Hematopoietic multipotent progenitor cell treated with erythropoietin and hydrocortisone succinate and interleukin-3 and kit ligand, for 4 days (in vitro differentiated cells): ENCODE results near the gene PROB1.
"Not testable (repeated sequence)": the region's sequence is repeated elsewhere in the genome, so short reads cannot be mapped to it uniquely, and the experiment has no call there.

Experiments
- DNase-seq: peaks from one replicate; pipeline ENCODE4 v3.0.0-alpha.2; 2015

The PROB1 gene

GRCh38 chr5:139378101-139378825 is 16.6 kb downstream of the PROB1 start:
- DNase-seq = no peak

DNA sequence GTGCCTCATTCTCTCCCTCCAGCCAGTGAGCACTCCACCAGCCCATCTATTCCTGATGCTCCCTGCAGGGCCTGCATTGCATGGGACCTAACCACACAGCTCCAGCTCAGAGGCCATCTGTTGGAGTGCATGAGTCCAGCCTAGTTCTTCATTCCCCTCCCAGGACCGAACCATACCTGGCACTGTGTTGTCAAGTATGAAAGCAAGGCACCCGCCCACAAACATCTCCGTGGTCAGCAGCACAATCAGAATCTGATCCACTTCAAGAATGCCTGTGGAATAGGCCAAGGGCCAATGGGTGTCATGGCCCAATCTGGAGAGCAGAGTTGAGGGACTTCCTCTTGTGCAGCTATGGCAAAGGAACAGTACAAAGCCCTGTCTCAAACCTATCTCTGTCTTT is 17.7 kb downstream of the PROB1 start:
- no peak for DNase-seq

DNA sequence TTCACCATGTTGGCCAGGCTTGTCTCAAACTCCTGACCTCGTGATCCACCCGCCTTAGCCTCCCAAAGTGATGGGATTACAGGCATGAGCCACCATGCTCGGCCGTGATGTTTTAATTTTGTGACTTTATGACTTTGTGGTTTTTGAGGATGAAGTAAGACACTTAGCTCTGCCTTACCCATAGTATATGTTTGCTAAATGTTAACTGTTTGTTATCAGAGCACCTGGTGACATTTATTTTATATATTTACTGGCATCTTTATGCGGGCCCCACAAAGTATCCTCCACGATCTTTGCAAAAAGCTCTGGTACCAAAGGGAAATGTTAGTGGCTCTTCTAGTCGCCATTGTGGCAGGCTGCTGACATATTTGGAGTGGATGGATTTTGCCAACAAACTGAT is 18.5 kb downstream of the PROB1 start:
- DNase-seq = no peak

GRCh38 chr5:139374909-139375308 is 20.0 kb downstream of the PROB1 start:
- no peak for DNase-seq

DNA sequence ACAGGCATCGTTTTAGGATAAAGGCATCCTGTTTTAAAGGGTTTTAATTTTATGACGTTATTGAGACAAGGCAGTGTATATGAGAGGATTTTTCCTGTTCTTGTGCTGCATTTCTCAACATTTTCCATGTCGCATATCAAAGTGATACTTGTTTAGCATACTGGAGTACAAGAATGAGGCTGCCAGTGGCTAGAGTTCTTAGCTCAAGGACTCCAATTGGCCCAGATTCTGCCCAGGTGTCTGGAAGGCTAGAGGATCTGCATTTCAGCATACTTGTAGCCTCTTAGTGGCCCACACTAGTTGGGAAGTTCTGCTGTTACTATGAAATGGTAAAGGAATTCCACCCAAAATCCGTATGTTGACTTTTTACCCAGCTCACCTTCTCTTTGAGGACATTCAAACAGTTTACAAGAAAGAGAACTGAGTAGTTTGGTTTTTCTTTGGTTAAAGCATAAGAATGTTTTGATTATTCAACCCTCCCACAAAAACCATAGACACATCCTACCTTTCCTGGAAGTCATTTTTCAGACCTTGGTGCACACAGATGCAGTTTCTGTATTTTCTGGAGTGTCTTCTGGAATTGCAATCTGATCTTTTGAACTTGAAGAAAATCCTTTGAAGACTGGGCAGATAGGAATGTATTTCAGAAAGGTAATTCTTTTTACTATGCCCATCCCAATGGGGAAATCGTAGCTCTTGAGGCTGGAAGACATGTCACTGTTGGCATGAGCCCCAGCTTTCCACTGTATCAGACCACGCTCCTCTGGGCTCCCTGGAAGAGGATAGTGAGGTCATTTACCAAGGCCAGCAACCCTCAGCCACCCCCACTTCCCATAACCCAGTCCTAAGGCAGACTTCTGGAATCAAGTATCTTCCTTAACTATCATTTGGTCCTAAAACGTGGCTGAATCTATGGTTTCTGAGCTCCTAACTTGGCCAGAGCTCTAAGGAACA is 23.1 kb downstream of the PROB1 start:
- no peak for DNase-seq

- no peak for DNase-seq
Observed at GRCh38 chr5:139369181-139369580, 25.7 kb downstream of the PROB1 start.

DNA sequence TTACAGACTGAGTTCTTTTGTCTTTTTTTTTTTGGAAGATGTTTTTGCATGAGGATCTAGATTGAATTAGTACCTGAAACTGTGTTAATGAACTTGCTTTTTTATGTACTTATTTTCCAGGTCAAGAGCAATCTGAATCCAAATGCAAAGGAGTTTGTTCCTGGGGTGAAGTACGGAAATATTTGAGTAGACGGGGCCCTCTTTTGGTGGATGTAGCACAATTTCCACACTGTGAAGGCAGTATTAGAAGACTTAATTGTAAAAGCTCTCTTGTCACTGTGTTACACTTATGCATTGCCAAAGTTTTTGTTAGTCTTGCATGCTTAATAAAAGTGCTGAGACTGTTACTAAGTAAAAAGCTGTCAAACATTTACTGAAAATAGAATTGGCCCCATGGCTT is 26.3 kb downstream of the PROB1 start:
- DNase-seq = peak; percentile 52

DNA sequence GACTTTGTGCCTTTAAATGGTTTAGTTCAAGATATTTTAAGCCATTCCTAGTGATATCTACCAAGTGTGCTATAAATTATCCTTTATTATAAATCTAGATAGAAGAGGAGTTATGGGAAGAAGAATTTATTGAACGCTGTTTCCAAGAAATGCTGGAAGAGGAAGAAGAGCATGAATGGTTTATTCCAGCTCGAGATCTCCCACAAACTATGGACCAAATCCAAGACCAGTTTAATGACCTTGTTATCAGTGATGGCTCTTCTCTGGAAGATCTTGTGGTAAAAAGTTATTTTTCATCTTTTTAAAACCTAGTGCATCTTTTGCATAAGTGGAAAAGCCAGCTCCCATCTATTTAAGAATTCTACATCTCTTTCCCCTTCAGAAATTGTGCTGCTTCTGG is 30.4 kb downstream of the PROB1 start:
- DNase-seq = no peak

- no peak for DNase-seq
Observed at GRCh38 chr5:139363937-139364336, 31.0 kb downstream of the PROB1 start.

- DNase-seq = no peak
Observed at GRCh38 chr5:139361835-139362429, 33.0 kb downstream of the PROB1 start.

GRCh38 chr5:139360384-139360783 is 34.5 kb downstream of the PROB1 start:
- no peak for DNase-seq

DNA sequence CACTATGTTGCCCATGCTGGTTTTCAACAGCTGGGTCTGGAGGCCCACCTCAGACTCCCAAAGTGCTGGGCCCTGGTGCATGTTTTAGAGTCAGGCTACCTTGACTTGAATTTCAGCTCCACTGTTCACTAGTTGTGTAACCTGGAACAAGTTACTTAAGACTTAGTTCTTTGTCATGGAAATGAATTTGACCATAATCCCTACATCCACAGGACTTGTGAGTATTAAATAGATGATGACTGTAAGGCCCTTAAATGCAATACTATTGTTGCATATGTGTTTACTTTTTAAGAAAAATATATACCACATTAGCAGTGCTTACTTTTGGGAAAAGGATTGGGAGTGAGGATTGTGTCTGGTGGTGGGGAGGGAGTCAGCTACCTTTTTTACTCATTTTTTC is 36.8 kb downstream of the PROB1 start:
- no peak for DNase-seq

GRCh38 chr5:139355900-139356299 is 39.0 kb downstream of the PROB1 start:
- DNase-seq = not testable (repeated sequence)

GRCh38 chr5:139354186-139354585 is 40.7 kb downstream of the PROB1 start:
- no peak for DNase-seq

- not testable (repeated sequence) for DNase-seq
Observed at GRCh38 chr5:139347863-139348262, 47.0 kb downstream of the PROB1 start.

- DNase-seq = not testable (repeated sequence)
Observed at GRCh38 chr5:139345442-139345841, 49.5 kb downstream of the PROB1 start.

GRCh38 chr5:139344177-139344576 is 50.7 kb downstream of the PROB1 start:
- no peak for DNase-seq

GRCh38 chr5:139343476-139343875 is 51.4 kb downstream of the PROB1 start:
- no peak for DNase-seq

DNA sequence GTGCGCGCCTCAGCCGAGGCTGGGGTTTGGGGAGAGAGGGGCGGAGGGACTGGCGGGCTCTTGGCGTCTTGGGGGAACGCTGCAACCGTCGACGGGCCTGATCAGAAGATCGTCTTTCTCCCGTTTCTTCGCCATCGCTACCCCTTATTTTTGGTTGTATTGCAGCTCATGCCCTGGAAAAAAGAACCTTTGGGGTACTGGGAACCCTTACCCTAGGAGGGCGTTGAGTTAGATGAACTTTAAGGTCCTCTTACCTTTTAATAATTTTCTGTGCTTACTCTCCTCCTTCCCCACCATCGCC is 52.5 kb downstream of the PROB1 start:
- no peak for DNase-seq

GRCh38 chr5:139341689-139342422 is 53.0 kb downstream of the PROB1 start, which contains the start of gene PAIP2:
PAIP2 (plus strand) TSS chr5:139341854; CDS start chr5:139363785, 21,931 bp downstream.
- DNase-seq = peak; percentile 99

DNA sequence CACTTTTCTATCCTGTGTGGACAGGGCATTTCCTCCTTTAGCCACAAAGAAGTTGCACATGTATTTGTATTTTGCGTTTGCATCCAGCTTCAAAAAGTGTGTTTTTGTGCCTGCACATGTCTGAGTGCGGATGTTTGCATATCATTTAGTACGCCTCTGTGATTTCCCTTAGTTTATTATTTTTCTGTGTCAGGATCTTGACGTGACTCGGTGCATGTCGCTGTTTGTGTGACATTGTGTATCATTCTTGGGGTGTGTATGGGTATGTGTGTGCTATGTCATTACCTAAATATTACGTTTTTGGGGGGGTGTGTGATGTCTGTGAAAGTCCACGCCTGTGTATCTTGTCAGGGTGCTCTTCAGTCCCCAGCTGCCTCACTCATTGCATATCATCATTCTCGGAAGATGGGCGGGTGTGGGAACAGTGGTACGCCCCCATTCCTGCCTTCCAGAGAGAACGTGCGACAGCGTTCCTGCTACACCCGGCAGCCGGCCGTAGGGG is 53.7 kb downstream of the PROB1 start:
- DNase-seq = no peak
